GM19452 (cell line): ENCODE results near the gene GHR.

Experiments used
- ATAC-seq: cut with Tn5 transposase; IDR thresholded peaks from one replicate; pipeline ENCODE4 v1.9.1; 2021; ENCODE audit not compliant: unreplicated experiment

The GHR gene

GRCh38 chr5:42767491-42768105 is 344.4 kb downstream of the GHR start:
- no peak for ATAC-seq

- ATAC-seq, result no peak
Measured at GRCh38 chr5:42768106-42768504, 344.9 kb downstream of the GHR start.

DNA sequence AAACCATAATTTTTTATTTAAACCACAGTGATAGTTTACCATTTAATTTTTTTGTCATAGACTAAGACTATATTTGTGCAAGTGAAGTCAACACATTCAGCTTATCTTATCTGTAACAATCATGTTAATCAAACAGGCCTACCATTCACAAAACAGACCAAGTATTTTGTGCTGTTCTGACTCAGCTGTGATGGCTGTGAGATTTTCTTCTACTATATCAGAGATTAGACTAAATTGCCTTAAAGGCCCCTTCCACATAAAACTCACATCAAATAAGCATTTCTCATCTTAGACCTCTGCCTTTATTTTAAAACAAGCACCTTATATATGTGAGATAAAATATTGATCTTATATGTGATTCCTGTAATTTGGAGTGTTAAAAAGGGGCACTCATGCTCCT is 346.8 kb downstream of the GHR start:
- ATAC-seq, result no peak
